ENCODE measurements around the gene OR10G3. TPM values are rescaled to one million over a fixed set of nuclear protein-coding genes. Genes with fewer than 3 reads are reported as not detected.
A peak's percentile ranks its signal among the peaks of the same experiment; 100 is the strongest.

OR10G3 gene
- total RNA-seq, 1 experiment from 2014 or later = not detected

- H3K4me1 Mint-ChIP-seq = peaks cover 55 to 58% of the 10 kb centered on the region in 2 experiments
Observed at GRCh38 chr14:21521501-21521900, 58.4 kb downstream of the OR10G3 start.

More at GRCh38 chr14:21521501-21521900, 58.4 kb downstream of the OR10G3 start:
- peaks cover 13% of the 10 kb centered on the region; the same call in 1 of the 2 replicates for H3K4me1 ChIP-seq (ENCODE audit: insufficient read depth, low read length)
- H3K4ac ChIP-seq (ENCODE audit: low read depth, low read length) = no peak overlapping the region
- H3K23ac ChIP-seq (ENCODE audit: insufficient read length, low read depth, low read length) = no peak overlapping the region
- H2AK5ac ChIP-seq (ENCODE audit: insufficient read length, low read length) = no peak overlapping the region
- H3K56ac ChIP-seq (ENCODE audit: insufficient read length, low read depth, low read length) = no peak overlapping the region
- no peak overlapping the region for H4K5ac ChIP-seq (ENCODE audit: insufficient read length, low read depth, low read length)
- H3K27ac ChIP-seq (ENCODE audit: insufficient read length, low read depth, low read length) = no peak overlapping the region
- H3K9ac ChIP-seq (ENCODE audit: extremely low read depth, insufficient read length, low read length) = no peak overlapping the region
- no peaks in the 10 kb centered on the region for H3K27me3 ChIP-seq (ENCODE audit: insufficient read depth, low read length)
- no peak overlapping the region for H3T11ph ChIP-seq (ENCODE audit: low read length)
- H2BK20ac ChIP-seq (ENCODE audit: low read depth, low read length, poor library complexity, severe bottlenecking) = no peak overlapping the region
- Mint-ChIP-seq H3K9me3 (no peaks in the 10 kb centered on the region), H3K27me3 (ENCODE audit: low read depth) (no peaks in the 10 kb centered on the region), H3K27ac (peak overlapping the region in 2 of 3 experiments; percentile 82 to 94; a peak in 2 of 7 replicates), H3K36me3 (ENCODE audit: insufficient read depth in 1 of 3, low read depth in 3 of 3) (peaks cover 45 to 59% (median 54%) of the 10 kb centered on the region in 3 experiments), H3K4me3 (no peak overlapping the region)
- H3K79me2 ChIP-seq (ENCODE audit: insufficient read depth, low read length) = peaks cover 9% of the 10 kb centered on the region; the same call in 1 of the 2 replicates
- peak overlapping the region; percentile 4 for H3K4me2 ChIP-seq (ENCODE audit: insufficient read depth, insufficient read length, low read length)
- H4K91ac ChIP-seq (ENCODE audit: insufficient read length, low read depth, low read length) = no peak overlapping the region
- no peak overlapping the region for H3K18ac ChIP-seq (ENCODE audit: insufficient read length, low read depth, low read length)
- H4K20me1 ChIP-seq (ENCODE audit: control insufficient read depth, insufficient read depth, insufficient read length) = no peaks in the 10 kb centered on the region
- H2AFZ ChIP-seq (ENCODE audit: low read length) = no peak overlapping the region
- H2BK5ac ChIP-seq (ENCODE audit: insufficient read length, low read length) = no peak overlapping the region
- WGBS (ENCODE audit: extremely low coverage, insufficient read length, low lambda C conversion rate) = no CpG with 5 or more reads among the region's 2 CpGs
- no peaks in the 10 kb centered on the region for H3K9me3 ChIP-seq (ENCODE audit: control insufficient read depth, low read depth, low read length)
- H3K14ac ChIP-seq (ENCODE audit: insufficient read depth, low read length) = no peak overlapping the region
- no peak overlapping the region for H2BK15ac ChIP-seq (ENCODE audit: low read depth, low read length)
- H3K23me2 ChIP-seq (ENCODE audit: insufficient read length, low read depth, low read length, poor library complexity, severe bottlenecking) = peaks cover 3% of the 10 kb centered on the region
- H4K8ac ChIP-seq (replicated peaks; ENCODE audit: insufficient read length, low read depth, low read length) = no peak overlapping the region
- TF ChIP-seq, protein P1, sequence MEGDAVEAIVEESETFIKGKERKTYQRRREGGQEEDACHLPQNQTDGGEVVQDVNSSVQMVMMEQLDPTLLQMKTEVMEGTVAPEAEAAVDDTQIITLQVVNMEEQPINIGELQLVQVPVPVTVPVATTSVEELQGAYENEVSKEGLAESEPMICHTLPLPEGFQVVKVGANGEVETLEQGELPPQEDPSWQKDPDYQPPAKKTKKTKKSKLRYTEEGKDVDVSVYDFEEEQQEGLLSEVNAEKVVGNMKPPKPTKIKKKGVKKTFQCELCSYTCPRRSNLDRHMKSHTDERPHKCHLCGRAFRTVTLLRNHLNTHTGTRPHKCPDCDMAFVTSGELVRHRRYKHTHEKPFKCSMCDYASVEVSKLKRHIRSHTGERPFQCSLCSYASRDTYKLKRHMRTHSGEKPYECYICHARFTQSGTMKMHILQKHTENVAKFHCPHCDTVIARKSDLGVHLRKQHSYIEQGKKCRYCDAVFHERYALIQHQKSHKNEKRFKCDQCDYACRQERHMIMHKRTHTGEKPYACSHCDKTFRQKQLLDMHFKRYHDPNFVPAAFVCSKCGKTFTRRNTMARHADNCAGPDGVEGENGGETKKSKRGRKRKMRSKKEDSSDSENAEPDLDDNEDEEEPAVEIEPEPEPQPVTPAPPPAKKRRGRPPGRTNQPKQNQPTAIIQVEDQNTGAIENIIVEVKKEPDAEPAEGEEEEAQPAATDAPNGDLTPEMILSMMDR (conservative IDR thresholded peaks at IDR 0.05) = no peak
- H2BK120ac ChIP-seq (ENCODE audit: low read depth, low read length, poor library complexity, severe bottlenecking) = no peak overlapping the region
- H3K79me1 ChIP-seq (ENCODE audit: insufficient read depth, low read depth, low read length, poor library complexity, severe bottlenecking) = peaks cover 15% of the 10 kb centered on the region
- no peak for DNase-seq
- H2BK12ac ChIP-seq (ENCODE audit: insufficient read length, low read depth, low read length) = no peak overlapping the region

Data from H9 (cell line).